ENCODE results near the gene PRDM13. TPM values are rescaled to one million over a fixed set of nuclear protein-coding genes. Genes with fewer than 3 reads are reported as not detected.

Gene PRDM13
- total and polyA plus RNA-seq, 4 donors, result not detected

GRCh38 chr6:99602520-99603420 is 3.9 kb upstream of the PRDM13 start:
- Histone ChIP-seq H3K27me3 (ENCODE audit: control insufficient read depth in 4 of 4, insufficient read depth in 4 of 4, low read length in 3 of 4) (peaks cover 11 to 36% (median 26%) of the 10 kb centered on the region in 4 donors), H3K4me3 (ENCODE audit: low read depth in 1 of 3, low read length in 3 of 3) (peak overlapping the region in 1 of 3 donors; percentile 47), H3K4me1 (ENCODE audit: control insufficient read depth in 4 of 4, insufficient read depth in 4 of 4, low read length in 3 of 4) (peaks cover 9 to 26% (median 17%) of the 10 kb centered on the region in 4 donors), H3K9ac (ENCODE audit: low read depth in 1 of 2, low read length in 2 of 2) (no peak overlapping the region), H3K36me3 (ENCODE audit: control insufficient read depth in 4 of 4, insufficient read depth in 3 of 4, low read depth in 1 of 4, low read length in 3 of 4) (no peaks in the 10 kb centered on the region), H3K27ac (ENCODE audit: low read depth in 1 of 2, low read length in 2 of 2) (no peak overlapping the region), H3K9me3 (ENCODE audit: control insufficient read depth in 4 of 4, low read length in 3 of 4) (no peaks in the 10 kb centered on the region)
- WGBS, result 7% methylated on average over 54 of the region's 54 CpGs
- TF ChIP-seq NR2F2 (IDR thresholded peaks at IDR 0.05) (no peak), YY1 (IDR thresholded peaks at IDR 0.05) (no peak), RXRA (IDR thresholded peaks at IDR 0.05) (no peak), TAF1 (conservative IDR thresholded peaks at IDR 0.05) (no peak), JUND (IDR thresholded peaks at IDR 0.05) (no peak), RAD21 (IDR thresholded peaks at IDR 0.05) (no peak), FOXA1 (IDR thresholded peaks at IDR 0.05) (no peak), EGR1 (IDR thresholded peaks at IDR 0.05; ENCODE audit: low read depth in 2 of 2) (no peak), ATF3 (IDR thresholded peaks at IDR 0.05) (no peak), GABPA (IDR thresholded peaks at IDR 0.05 in 1 of 2, conservative IDR thresholded peaks at IDR 0.05 in 1 of 2) (no peak), MAX (IDR thresholded peaks at IDR 0.05) (no peak), CTCF (IDR thresholded peaks at IDR 0.05; ENCODE audit: low read depth, low read length, missing input control) (no peak), HNF4A (conservative IDR thresholded peaks at IDR 0.05) (no peak)
- no peak for DNase-seq (ENCODE audit: low spot score)

- no peaks in the 10 kb centered on the region for H3K36me3 ChIP-seq (ENCODE audit: control insufficient read depth in 4 of 4, insufficient read depth in 3 of 4, low read depth in 1 of 4, low read length in 3 of 4)
- no peaks in the 10 kb centered on the region for H3K9me3 ChIP-seq (ENCODE audit: control insufficient read depth in 4 of 4, low read length in 3 of 4)
- H3K27ac ChIP-seq (ENCODE audit: low read depth in 1 of 2, low read length in 2 of 2), result no peak overlapping the region
- no peak for TF ChIP-seq FOXA1 (IDR thresholded peaks at IDR 0.05)
- no peak for TF ChIP-seq REST (IDR thresholded peaks at IDR 0.05)
- no peak for TF ChIP-seq NR2F2 (IDR thresholded peaks at IDR 0.05)
- no peak for TF ChIP-seq YY1 (IDR thresholded peaks at IDR 0.05)
- 4% methylated on average over 55 of the region's 55 CpGs for WGBS
- peaks cover 17 to 41% (median 28%) of the 10 kb centered on the region in 4 donors for H3K27me3 ChIP-seq (ENCODE audit: control insufficient read depth in 4 of 4, insufficient read depth in 4 of 4, low read length in 3 of 4)
- H3K4me3 ChIP-seq (ENCODE audit: low read depth in 1 of 3, low read length in 3 of 3), result peak overlapping the region in 1 of 3 donors; percentile 47
- DNase-seq (ENCODE audit: low spot score), result peak; percentile 35
- H3K4me1 ChIP-seq (ENCODE audit: control insufficient read depth in 4 of 4, insufficient read depth in 4 of 4, low read length in 3 of 4), result peaks cover 9 to 26% (median 17%) of the 10 kb centered on the region in 4 donors
- no peak overlapping the region for H3K9ac ChIP-seq (ENCODE audit: low read depth in 1 of 2, low read length in 2 of 2)
Measured at GRCh38 chr6:99603421-99604165, 3.0 kb upstream of the PRDM13 start.

Measured in liver (tissue), 9 donors.